Endothelial cell (in vitro differentiated cells): ENCODE results near the gene PDIA5. TPM values are rescaled to one million over a fixed set of nuclear protein-coding genes. Genes with fewer than 3 reads are reported as not detected.
"Not testable (repeated sequence)": the region's sequence is repeated elsewhere in the genome, so short reads cannot be mapped to it uniquely, and the experiment has no call there.

ENCODE experiments used
- DNase-seq: peaks from one replicate; pipeline ENCODE4 v3.0.0; 2021; ENCODE audit warnings: low spot score
- H3K27ac Mint-ChIP-seq: one replicate; pipeline ENCODE4 v1.8.0; 2021; ENCODE audit warnings: mixed read lengths, inconsistent platforms; ENCODE audit not compliant: unreplicated experiment
- H3K27me3 Mint-ChIP-seq: one replicate; pipeline ENCODE4 v1.8.0; 2021; ENCODE audit warnings: mild to moderate bottlenecking, moderate library complexity, mixed read lengths, inconsistent platforms; ENCODE audit not compliant: unreplicated experiment
- H3K36me3 Mint-ChIP-seq: one replicate; pipeline ENCODE4 v1.8.0; 2021; ENCODE audit warnings: mild to moderate bottlenecking, low read depth, mixed read lengths, inconsistent platforms; ENCODE audit not compliant: unreplicated experiment
- H3K4me1 Mint-ChIP-seq: one replicate; pipeline ENCODE4 v1.8.0; 2021; ENCODE audit warnings: mild to moderate bottlenecking, mixed read lengths, inconsistent platforms; ENCODE audit not compliant: unreplicated experiment
- H3K4me3 Mint-ChIP-seq: one replicate; pipeline ENCODE4 v1.8.0; 2021; ENCODE audit warnings: mild to moderate bottlenecking, mixed read lengths, inconsistent platforms; ENCODE audit not compliant: unreplicated experiment
- H3K9me3 Mint-ChIP-seq: one replicate; pipeline ENCODE4 v1.8.0; 2021; ENCODE audit warnings: mixed read lengths, inconsistent platforms; ENCODE audit not compliant: unreplicated experiment
- CTCF ChIP-seq: fragments of 200-600 bp; sonication (generic); IDR thresholded peaks from one replicate; pipeline ENCODE4 v1.5.0; 2021; ENCODE audit warnings: antibody characterized with exemption; ENCODE audit not compliant: unreplicated experiment
- total RNA-seq: library from RNA; stranded (reverse); fragmentation: NEBNext Ultra II Directional; extraction: Animal tissue kit (Norgen Biotek cat#: 25700); gene quantifications from one replicate; pipeline ENCODE4 v1.2.1, GENCODE V29; 2021; ENCODE audit not compliant: unreplicated experiment

The PDIA5 gene
- total RNA-seq, 1 donor from 2014 or later, result 32.8 TPM

GRCh38 chr3:123151251-123151705 is 84.5 kb downstream of the PDIA5 start:
- Mint-ChIP-seq H3K27me3 (peaks cover 13% of the 10 kb centered on the region), H3K36me3 (peaks cover 61% of the 10 kb centered on the region), H3K27ac (no peak overlapping the region), H3K4me1 (peaks cover 17% of the 10 kb centered on the region), H3K9me3 (no peaks in the 10 kb centered on the region), H3K4me3 (peak overlapping the region; percentile 77)
- TF ChIP-seq CTCF, result no peak
- no peak for DNase-seq

- not testable (repeated sequence) for DNase-seq, H3K9me3 Mint-ChIP-seq
- Mint-ChIP-seq H3K27me3 (peaks cover 13% of the 10 kb centered on the region), H3K27ac (peak overlapping the region; percentile 11), H3K36me3 (peaks cover 58% of the 10 kb centered on the region), H3K4me3 (peak overlapping the region; percentile 77), H3K4me1 (peaks cover 17% of the 10 kb centered on the region)
Observed at GRCh38 chr3:123151853-123152420, 85.1 kb downstream of the PDIA5 start.

- H3K4me1 Mint-ChIP-seq, result peaks cover 17% of the 10 kb centered on the region
- no peak for DNase-seq
- peaks cover 13% of the 10 kb centered on the region for H3K27me3 Mint-ChIP-seq
- H3K36me3 Mint-ChIP-seq, result peaks cover 58% of the 10 kb centered on the region
- H3K4me3 Mint-ChIP-seq, result no peak overlapping the region
- no peak for TF ChIP-seq CTCF
- H3K27ac Mint-ChIP-seq, result no peak overlapping the region
- H3K9me3 Mint-ChIP-seq, result no peaks in the 10 kb centered on the region
Observed at GRCh38 chr3:123152687-123153086, 85.9 kb downstream of the PDIA5 start.

- no peak for TF ChIP-seq CTCF
- Mint-ChIP-seq H3K27me3 (peaks cover 13% of the 10 kb centered on the region), H3K4me3 (no peak overlapping the region), H3K36me3 (peaks cover 58% of the 10 kb centered on the region), H3K9me3 (no peaks in the 10 kb centered on the region), H3K4me1 (peaks cover 20% of the 10 kb centered on the region), H3K27ac (no peak overlapping the region)
- DNase-seq, result no peak
Observed at GRCh38 chr3:123153125-123154019, 86.5 kb downstream of the PDIA5 start.

GRCh38 chr3:123154020-123154985 is 87.5 kb downstream of the PDIA5 start:
- Mint-ChIP-seq H3K27me3 (peaks cover 13% of the 10 kb centered on the region), H3K27ac (peak overlapping the region; percentile 70), H3K36me3 (peaks cover 50% of the 10 kb centered on the region), H3K4me3 (peak overlapping the region; percentile 58), H3K9me3 (no peaks in the 10 kb centered on the region), H3K4me1 (peaks cover 17% of the 10 kb centered on the region)
- no peak for DNase-seq
- TF ChIP-seq CTCF, result no peak
